Measurements from ENCODE around the gene TESK2. TPM values are rescaled to one million over a fixed set of nuclear protein-coding genes. Genes with fewer than 3 reads are reported as not detected.

Gene TESK2
- total and polyA plus RNA-seq, 2 of the 13 experiments (the other 11 are each of a cell fraction or from before 2014, with no cell fraction given): 5.5 to 9.6 TPM

GRCh38 chr1:45530632-45531135 lies 39.7 kb upstream of the TESK2 start:
- 92% methylated on average over 11 of the region's 11 CpGs for WGBS (ENCODE audit: low lambda C conversion rate)
- FAIRE-seq: no peak

More at GRCh38 chr1:45530632-45531135, 39.7 kb upstream of the TESK2 start:
- Histone ChIP-seq H3K27ac (ENCODE audit: extremely low read length, insufficient read depth, low read length) (no peak overlapping the region), H3K9ac (ENCODE audit: insufficient read depth, low read depth, low read length) (no peak overlapping the region), H4K20me1 (ENCODE audit: insufficient read depth, low read length) (no peaks in the 10 kb centered on the region), H2AFZ (ENCODE audit: low read length) (no peak overlapping the region), H3K9me3 (ENCODE audit: low read length) (no peaks in the 10 kb centered on the region), H3K27me3 (ENCODE audit: control insufficient read depth in 1 of 2, insufficient read depth in 2 of 2, low read length in 2 of 2) (no peaks in the 10 kb centered on the region), H3K36me3 (replicated peaks in 1 of 2; ENCODE audit: control insufficient read depth in 1 of 2, insufficient read depth in 2 of 2, low read length in 2 of 2) (no peaks in the 10 kb centered on the region), H3K4me2 (ENCODE audit: low read depth, low read length) (no peak overlapping the region), H3K4me1 (ENCODE audit: insufficient read depth, low read length) (peaks cover 31% of the 10 kb centered on the region), H3K79me2 (ENCODE audit: insufficient read depth, low read length) (no peaks in the 10 kb centered on the region), H3K4me3 (replicated peaks in 1 of 3; ENCODE audit: insufficient read depth in 1 of 3, low read depth in 2 of 3, low read length in 3 of 3) (no peak overlapping the region)
- intact Hi-C loops (cut with micrococcal nuclease; ENCODE audit: unreplicated experiment) (no loop called here), in situ Hi-C loops (cut with HindIII; ENCODE audit: extremely low pct_ligation_motif_present, low pct_unique_long_range_greater_than_20kb) (no loop called here)
- ATAC-seq (no peak), DNase-seq (ENCODE audit: low spot score) (no peak)
- ChIA-PET CTCF (ENCODE audit: low intra/inter-chr PET ratio, low total read pairs) (no interaction called here), POLR2A (interaction anchor here (0.6 to 2.4 kb wide), 4 partner anchors 9 to 20 kb away, joined by 3 to 12 read pairs (median 4); partner anchors contain the start of genes AKR1A1 and PRDX1)
- TF ChIP-seq ZNF367 (CRISPR knock-in tag; IDR thresholded peaks at IDR 0.05; ENCODE audit: borderline replicate concordance) (no peak), CBX2 (IDR thresholded peaks at IDR 0.05; ENCODE audit: low read depth, low read length) (no peak), CBX2 (CRISPR knock-in tag; IDR thresholded peaks at IDR 0.05; ENCODE audit: low read depth) (no peak), ZXDC (CRISPR knock-in tag; IDR thresholded peaks at IDR 0.05) (no peak), HOXD1 (CRISPR knock-in tag; IDR thresholded peaks at IDR 0.05) (no peak), ZNF589 (CRISPR knock-in tag; conservative IDR thresholded peaks at IDR 0.05) (no peak), PHB2 (IDR thresholded peaks at IDR 0.05; ENCODE audit: partially characterized antibody) (no peak), SUZ12 (IDR thresholded peaks at IDR 0.05; ENCODE audit: low read depth, low read length) (no peak), RBM22 (optimal IDR thresholded peaks at IDR 0.05; ENCODE audit: low read length) (no peak), ZNF317 (CRISPR knock-in tag; IDR thresholded peaks at IDR 0.05) (no peak), ZFY (CRISPR knock-in tag; IDR thresholded peaks at IDR 0.05) (no peak), CREM (IDR thresholded peaks at IDR 0.05) (no peak), CREM (CRISPR knock-in tag; IDR thresholded peaks at IDR 0.05) (no peak), KLF13 (CRISPR knock-in tag; IDR thresholded peaks at IDR 0.05) (no peak), ZNF790 (CRISPR knock-in tag; IDR thresholded peaks at IDR 0.05; ENCODE audit: borderline replicate concordance) (no peak), CREB3 (CRISPR knock-in tag; IDR thresholded peaks at IDR 0.05) (no peak), SMAD1 (CRISPR knock-in tag; IDR thresholded peaks at IDR 0.05; ENCODE audit: borderline replicate concordance, low read depth) (no peak)
- BruUV-seq (replicated peaks): no TSS peak
